HepG2 (cell line): ENCODE data around the gene NPBWR2. TPM values are rescaled to one million over a fixed set of nuclear protein-coding genes. Genes with fewer than 3 reads are reported as not detected.

Experiments
- CEBPG ChIP-seq: IDR thresholded peaks from 2 replicates; pipeline ENCODE4 v1.6.1; 2016
- EHMT2 ChIP-seq: fragments of 200-600 bp; sonication (generic); IDR thresholded peaks from 2 replicates; pipeline ENCODE4 v1.7.0; 2017; ENCODE audit warnings: antibody characterized with exemption, low read depth, low read length, borderline replicate concordance
- HDAC2 ChIP-seq: sonication (generic); formaldehyde crosslinking; IDR thresholded peaks from 2 replicates; pipeline ENCODE4 v1.4.0; 2020; ENCODE audit warnings: missing genetic modification reagents
- HMGA1 ChIP-seq: sonication (generic); formaldehyde crosslinking; conservative IDR thresholded peaks from 2 replicates; pipeline ENCODE4 v1.4.0; 2020; ENCODE audit warnings: missing genetic modification reagents
- KMT2A ChIP-seq: sonication (generic); formaldehyde crosslinking; IDR thresholded peaks from 2 replicates; pipeline ENCODE4 v1.4.0; 2020; ENCODE audit warnings: missing genetic modification reagents
- MED1 ChIP-seq: sonication (generic); formaldehyde crosslinking; IDR thresholded peaks from 2 replicates; pipeline ENCODE4 v1.4.0; 2020; ENCODE audit warnings: missing genetic modification reagents
- MTA1 ChIP-seq: sonication (generic); formaldehyde crosslinking; IDR thresholded peaks from 2 replicates; pipeline ENCODE4 v1.4.0; 2020; ENCODE audit warnings: missing genetic modification reagents, mild to moderate bottlenecking, borderline replicate concordance
- PBX3 ChIP-seq: sonication (generic); formaldehyde crosslinking; IDR thresholded peaks from 2 replicates; pipeline ENCODE4 v1.8.1; 2023; ENCODE audit warnings: missing genetic modification reagents, inconsistent platforms, borderline replicate concordance
- PRPF4 ChIP-seq: fragments of 200-400 bp; formaldehyde crosslinking; IDR thresholded peaks from 2 replicates; pipeline ENCODE4 v1.6.1; 2016; ENCODE audit warnings: low read length, low read depth; ENCODE audit not compliant: poor library complexity, severe bottlenecking
- RFX1 ChIP-seq: fragments of 450-650 bp; IDR thresholded peaks from 2 replicates; pipeline ENCODE4 v1.6.1; 2017
- SCMH1 ChIP-seq: sonication (generic); formaldehyde crosslinking; IDR thresholded peaks from 2 replicates; pipeline ENCODE4 v1.9.0; 2021; ENCODE audit warnings: missing genetic modification reagents, mild to moderate bottlenecking, borderline replicate concordance
- ZNF180 ChIP-seq: sonication (generic); formaldehyde crosslinking; IDR thresholded peaks from 2 replicates; pipeline ENCODE4 v1.4.0; 2020; ENCODE audit warnings: low read depth, missing genetic modification reagents, borderline replicate concordance
- ZNF33A ChIP-seq: sonication (generic); formaldehyde crosslinking; IDR thresholded peaks from 2 replicates; pipeline ENCODE4 v1.5.1; 2020; ENCODE audit warnings: missing genetic modification reagents, mild to moderate bottlenecking, moderate library complexity, borderline replicate concordance
- ZNF431 ChIP-seq: sonication (generic); formaldehyde crosslinking; IDR thresholded peaks from 2 replicates; pipeline ENCODE4 v1.9.0; 2022; ENCODE audit warnings: missing genetic modification reagents, low read depth, mild to moderate bottlenecking, borderline replicate concordance
- ZNF446 ChIP-seq: sonication (generic); formaldehyde crosslinking; IDR thresholded peaks from 2 replicates; pipeline ENCODE4 v1.5.0; 2020; ENCODE audit warnings: mild to moderate bottlenecking, missing genetic modification reagents
- ZNF547 ChIP-seq: sonication (generic); formaldehyde crosslinking; IDR thresholded peaks from 2 replicates; pipeline ENCODE4 v1.5.1; 2020; ENCODE audit warnings: mild to moderate bottlenecking, missing genetic modification reagents
- ZNF709 ChIP-seq: sonication (generic); formaldehyde crosslinking; IDR thresholded peaks from 2 replicates; pipeline ENCODE4 v1.5.0; 2020; ENCODE audit warnings: mild to moderate bottlenecking, missing genetic modification reagents
- ZNF724P ChIP-seq: sonication (generic); formaldehyde crosslinking; IDR thresholded peaks from 2 replicates; pipeline ENCODE4 v1.8.0; 2022; ENCODE audit warnings: missing genetic modification reagents, borderline replicate concordance
- polyA plus RNA-seq, 8 experiments: library from polyadenylated mRNA; depleted of rRNA in 3 of 8; stranded (reverse) in 7 of 8; unstranded in 1 of 8; fragments of >200 nt; fragmentation: Illumina TruSeq in 4 of 8; extraction: Trizol in 4 of 8; gene quantifications; 2 replicates each; pipeline versions ENCODE4 v1.2.1 to v1.2.3, GENCODE V29; 2011 to 2016; ENCODE audit warnings: low read depth in 4 of 8, missing spikeins in 1 of 8, mixed read lengths in 1 of 8; ENCODE audit not compliant: insufficient read depth in 1 of 8
- total RNA-seq, 5 experiments: library from RNA; depleted of rRNA; stranded (reverse); fragments of >200 nt; fragmentation: Illumina TruSeq; extraction: Trizol; gene quantifications; 2 replicates each; pipeline ENCODE4 v1.2.3, GENCODE V29; 2016; ENCODE audit warnings: low read depth in 1 of 5
- TF ChIP-seq, protein P1 (sequence below): sonication (generic); formaldehyde crosslinking; IDR thresholded peaks from 2 replicates; pipeline ENCODE4 v1.5.0; 2020; ENCODE audit warnings: mild to moderate bottlenecking, missing genetic modification reagents, borderline replicate concordance
- TF ChIP-seq, protein P2 (sequence below): sonication (generic); formaldehyde crosslinking; IDR thresholded peaks from 2 replicates; pipeline ENCODE4 v1.5.0; 2020; ENCODE audit warnings: missing genetic modification reagents
- TF ChIP-seq, protein P3 (sequence below): sonication (generic); formaldehyde crosslinking; IDR thresholded peaks from 2 replicates; pipeline ENCODE4 v1.4.0; 2020; ENCODE audit warnings: missing genetic modification reagents

NPBWR2 gene
- total and polyA plus RNA-seq, 2 of the 13 experiments (the other 11 are each of a cell fraction or from before 2014, with no cell fraction given), result not detected

GRCh38 chr20:64056889-64057627, 50.3 kb downstream of the NPBWR2 start (continued):
- TF ChIP-seq, protein P1, sequence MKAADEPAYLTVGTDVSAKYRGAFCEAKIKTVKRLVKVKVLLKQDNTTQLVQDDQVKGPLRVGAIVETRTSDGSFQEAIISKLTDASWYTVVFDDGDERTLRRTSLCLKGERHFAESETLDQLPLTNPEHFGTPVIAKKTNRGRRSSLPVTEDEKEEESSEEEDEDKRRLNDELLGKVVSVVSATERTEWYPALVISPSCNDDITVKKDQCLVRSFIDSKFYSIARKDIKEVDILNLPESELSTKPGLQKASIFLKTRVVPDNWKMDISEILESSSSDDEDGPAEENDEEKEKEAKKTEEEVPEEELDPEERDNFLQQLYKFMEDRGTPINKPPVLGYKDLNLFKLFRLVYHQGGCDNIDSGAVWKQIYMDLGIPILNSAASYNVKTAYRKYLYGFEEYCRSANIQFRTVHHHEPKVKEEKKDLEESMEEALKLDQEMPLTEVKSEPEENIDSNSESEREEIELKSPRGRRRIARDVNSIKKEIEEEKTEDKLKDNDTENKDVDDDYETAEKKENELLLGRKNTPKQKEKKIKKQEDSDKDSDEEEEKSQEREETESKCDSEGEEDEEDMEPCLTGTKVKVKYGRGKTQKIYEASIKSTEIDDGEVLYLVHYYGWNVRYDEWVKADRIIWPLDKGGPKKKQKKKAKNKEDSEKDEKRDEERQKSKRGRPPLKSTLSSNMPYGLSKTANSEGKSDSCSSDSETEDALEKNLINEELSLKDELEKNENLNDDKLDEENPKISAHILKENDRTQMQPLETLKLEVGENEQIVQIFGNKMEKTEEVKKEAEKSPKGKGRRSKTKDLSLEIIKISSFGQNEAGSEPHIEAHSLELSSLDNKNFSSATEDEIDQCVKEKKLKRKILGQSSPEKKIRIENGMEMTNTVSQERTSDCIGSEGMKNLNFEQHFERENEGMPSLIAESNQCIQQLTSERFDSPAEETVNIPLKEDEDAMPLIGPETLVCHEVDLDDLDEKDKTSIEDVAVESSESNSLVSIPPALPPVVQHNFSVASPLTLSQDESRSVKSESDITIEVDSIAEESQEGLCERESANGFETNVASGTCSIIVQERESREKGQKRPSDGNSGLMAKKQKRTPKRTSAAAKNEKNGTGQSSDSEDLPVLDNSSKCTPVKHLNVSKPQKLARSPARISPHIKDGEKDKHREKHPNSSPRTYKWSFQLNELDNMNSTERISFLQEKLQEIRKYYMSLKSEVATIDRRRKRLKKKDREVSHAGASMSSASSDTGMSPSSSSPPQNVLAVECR, result no peak; the same call in 1 of the 2 replicates
- no peak for TF ChIP-seq EHMT2
- peak; percentile 89 for TF ChIP-seq PRPF4
- no peak for TF ChIP-seq PBX3 (CRISPR knock-in tag)
- TF ChIP-seq CEBPG (CRISPR knock-in tag), result no peak
- TF ChIP-seq ZNF33A (CRISPR knock-in tag), result no peak
- TF ChIP-seq ZNF724P (CRISPR knock-in tag), result no peak
- TF ChIP-seq HMGA1 (CRISPR knock-in tag), result no peak
- TF ChIP-seq SCMH1 (CRISPR knock-in tag), result no peak
- no peak; the same call in 1 of the 2 replicates for TF ChIP-seq ZNF709 (CRISPR knock-in tag)
- TF ChIP-seq, protein P2, sequence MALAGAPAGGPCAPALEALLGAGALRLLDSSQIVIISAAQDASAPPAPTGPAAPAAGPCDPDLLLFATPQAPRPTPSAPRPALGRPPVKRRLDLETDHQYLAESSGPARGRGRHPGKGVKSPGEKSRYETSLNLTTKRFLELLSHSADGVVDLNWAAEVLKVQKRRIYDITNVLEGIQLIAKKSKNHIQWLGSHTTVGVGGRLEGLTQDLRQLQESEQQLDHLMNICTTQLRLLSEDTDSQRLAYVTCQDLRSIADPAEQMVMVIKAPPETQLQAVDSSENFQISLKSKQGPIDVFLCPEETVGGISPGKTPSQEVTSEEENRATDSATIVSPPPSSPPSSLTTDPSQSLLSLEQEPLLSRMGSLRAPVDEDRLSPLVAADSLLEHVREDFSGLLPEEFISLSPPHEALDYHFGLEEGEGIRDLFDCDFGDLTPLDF, result no peak
- TF ChIP-seq ZNF180 (CRISPR knock-in tag), result no peak
- 0 out of 2 replicates have a peak, but pooled peaks have one; percentile 8 for TF ChIP-seq HDAC2 (CRISPR knock-in tag)
- TF ChIP-seq RFX1, result no peak
- TF ChIP-seq KMT2A (CRISPR knock-in tag), result no peak
- peak; percentile 85 for TF ChIP-seq ZNF547 (CRISPR knock-in tag)
- TF ChIP-seq ZNF446 (CRISPR knock-in tag), result peak; percentile 78; the same call in 1 of the 2 replicates
- TF ChIP-seq, protein P3, sequence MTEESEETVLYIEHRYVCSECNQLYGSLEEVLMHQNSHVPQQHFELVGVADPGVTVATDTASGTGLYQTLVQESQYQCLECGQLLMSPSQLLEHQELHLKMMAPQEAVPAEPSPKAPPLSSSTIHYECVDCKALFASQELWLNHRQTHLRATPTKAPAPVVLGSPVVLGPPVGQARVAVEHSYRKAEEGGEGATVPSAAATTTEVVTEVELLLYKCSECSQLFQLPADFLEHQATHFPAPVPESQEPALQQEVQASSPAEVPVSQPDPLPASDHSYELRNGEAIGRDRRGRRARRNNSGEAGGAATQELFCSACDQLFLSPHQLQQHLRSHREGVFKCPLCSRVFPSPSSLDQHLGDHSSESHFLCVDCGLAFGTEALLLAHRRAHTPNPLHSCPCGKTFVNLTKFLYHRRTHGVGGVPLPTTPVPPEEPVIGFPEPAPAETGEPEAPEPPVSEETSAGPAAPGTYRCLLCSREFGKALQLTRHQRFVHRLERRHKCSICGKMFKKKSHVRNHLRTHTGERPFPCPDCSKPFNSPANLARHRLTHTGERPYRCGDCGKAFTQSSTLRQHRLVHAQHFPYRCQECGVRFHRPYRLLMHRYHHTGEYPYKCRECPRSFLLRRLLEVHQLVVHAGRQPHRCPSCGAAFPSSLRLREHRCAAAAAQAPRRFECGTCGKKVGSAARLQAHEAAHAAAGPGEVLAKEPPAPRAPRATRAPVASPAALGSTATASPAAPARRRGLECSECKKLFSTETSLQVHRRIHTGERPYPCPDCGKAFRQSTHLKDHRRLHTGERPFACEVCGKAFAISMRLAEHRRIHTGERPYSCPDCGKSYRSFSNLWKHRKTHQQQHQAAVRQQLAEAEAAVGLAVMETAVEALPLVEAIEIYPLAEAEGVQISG (CRISPR knock-in tag), result peak; percentile 58
- TF ChIP-seq MED1 (CRISPR knock-in tag), result 0 out of 2 replicates have a peak, but pooled peaks have one; percentile 17
- peak; percentile 79; the same call in 1 of the 2 replicates for TF ChIP-seq MTA1
- TF ChIP-seq ZNF431 (CRISPR knock-in tag), result peak; percentile 39; the same call in 1 of the 2 replicates
